Peyer's patch (tissue), 4 donors: ENCODE data around the gene THRAP3. TPM values are rescaled to one million over a fixed set of nuclear protein-coding genes. Genes with fewer than 3 reads are reported as not detected.

ENCODE experiments used
- DNase-seq, 3 donors: peaks; one replicate each; pipeline ENCODE4 v3.0.0-alpha.2; 2017 to 2019
- H3K27ac ChIP-seq, 4 donors: fragments of 200-600 bp; sonication (generic); one replicate each; pipeline ENCODE4 v1.5.1; 2016 to 2019
- H3K27me3 ChIP-seq, 2 donors: fragments of 200-600 bp; sonication (generic); one replicate each; pipeline ENCODE4 v1.5.1; 2019
- H3K36me3 ChIP-seq, 3 donors: fragments of 200-600 bp; sonication (generic); one replicate each; pipeline ENCODE4 v1.5.1; 2016 to 2019
- H3K4me1 ChIP-seq, 4 donors: fragments of 200-600 bp; sonication (generic); one replicate each; pipeline ENCODE4 v1.5.1; 2016 to 2019
- H3K4me3 ChIP-seq, 4 donors: fragments of 200-600 bp; sonication (generic); 1 replicate in 3 of 4; 2 replicates in 1 of 4; pipeline ENCODE4 v1.5.1; 2016 to 2019; ENCODE audit warnings: mild to moderate bottlenecking in 1 of 4
- H3K9me3 ChIP-seq, 4 donors: fragments of 200-600 bp; sonication (generic); one replicate each; pipeline ENCODE4 v1.5.1; 2016 to 2019; ENCODE audit warnings: mild to moderate bottlenecking in 1 of 4
- CTCF ChIP-seq, 6 experiments: fragments of 450-650 bp in 4 of 6; fragments of 200-600 bp in 2 of 6; sonication (generic) in 1 of 6; IDR thresholded peaks; one replicate each; pipeline ENCODE4 v1.5.1; 2017 to 2019; ENCODE audit warnings: antibody characterized with exemption in 6 of 6, mild to moderate bottlenecking in 3 of 6, moderate library complexity in 1 of 6
- POLR2A ChIP-seq, 2 donors: fragments of 450-650 bp; IDR thresholded peaks; one replicate each; pipeline ENCODE4 v1.5.1; 2017; ENCODE audit warnings: antibody characterized with exemption in 2 of 2, mild to moderate bottlenecking in 2 of 2, moderate library complexity in 2 of 2
- total RNA-seq, 4 donors: library from RNA; depleted of rRNA; stranded (reverse); fragments of >200 nt; gene quantifications; one replicate each; pipeline ENCODE4 v1.1.0, GENCODE V29; 2016

The THRAP3 gene
- total RNA-seq, 4 donors from 2014 or later, result 49.5 to 99.0 (median 64.4) TPM

DNA sequence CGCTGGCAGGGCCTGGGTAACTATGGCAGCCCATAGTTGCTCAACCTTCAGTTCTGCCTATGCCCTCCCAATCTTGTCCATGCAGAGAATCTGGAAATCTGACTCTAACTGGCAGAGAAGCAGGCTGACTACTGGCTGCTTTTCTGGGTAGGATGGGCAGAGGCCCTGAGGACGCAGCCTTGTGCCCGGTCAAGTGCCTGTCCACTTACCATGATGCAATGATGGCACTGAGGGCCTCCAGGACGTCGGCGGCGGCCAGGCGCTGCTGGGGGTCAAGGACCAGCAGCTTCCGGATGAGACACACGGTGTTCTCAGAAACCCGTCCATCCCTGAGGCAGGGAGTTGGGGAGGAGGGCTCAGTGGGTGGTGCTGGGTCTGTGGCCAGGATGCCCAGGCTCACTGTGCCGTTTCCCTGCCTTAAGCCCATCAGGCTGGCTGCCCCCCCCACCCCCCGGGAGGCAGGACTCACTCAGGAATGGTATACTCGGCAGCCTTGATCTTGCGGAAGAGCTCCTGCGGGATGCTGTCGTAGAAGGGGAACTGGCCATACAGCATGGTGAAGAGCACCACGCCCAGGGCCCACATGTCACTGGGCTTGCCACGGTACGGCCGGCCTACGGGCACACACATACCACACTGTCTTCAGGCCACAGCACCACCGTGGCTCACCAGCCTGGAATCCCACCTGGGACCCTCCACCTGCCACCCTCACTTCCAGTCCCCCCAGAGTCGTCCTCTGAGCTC is 119.6 kb downstream of the THRAP3 start:
- Histone ChIP-seq H3K27me3 (no peaks in the 10 kb centered on the region), H3K36me3 (peaks cover 0 to 79% (median 0%) of the 10 kb centered on the region in 3 donors), H3K4me1 (peaks cover 0 to 4% (median 0%) of the 10 kb centered on the region in 4 donors), H3K4me3 (no peak overlapping the region), H3K9me3 (no peaks in the 10 kb centered on the region), H3K27ac (no peak overlapping the region)
- TF ChIP-seq POLR2A (IDR thresholded peaks at IDR 0.05) (no peak), CTCF (IDR thresholded peaks at IDR 0.05) (no peak)
- no peak for DNase-seq

- peaks cover 0 to 82% (median 0%) of the 10 kb centered on the region in 3 donors for H3K36me3 ChIP-seq
- DNase-seq, result no peak
- H3K4me3 ChIP-seq, result no peak overlapping the region
- no peaks in the 10 kb centered on the region for H3K9me3 ChIP-seq
- no peaks in the 10 kb centered on the region for H3K27me3 ChIP-seq
- H3K4me1 ChIP-seq, result peaks cover 0 to 4% (median 1%) of the 10 kb centered on the region in 4 donors
- TF ChIP-seq POLR2A (IDR thresholded peaks at IDR 0.05) (no peak), CTCF (IDR thresholded peaks at IDR 0.05) (no peak)
- no peak overlapping the region for H3K27ac ChIP-seq
These were observed 120.1 kb downstream of the THRAP3 start for GRCh38 chr1:36344395-36344680.

DNA sequence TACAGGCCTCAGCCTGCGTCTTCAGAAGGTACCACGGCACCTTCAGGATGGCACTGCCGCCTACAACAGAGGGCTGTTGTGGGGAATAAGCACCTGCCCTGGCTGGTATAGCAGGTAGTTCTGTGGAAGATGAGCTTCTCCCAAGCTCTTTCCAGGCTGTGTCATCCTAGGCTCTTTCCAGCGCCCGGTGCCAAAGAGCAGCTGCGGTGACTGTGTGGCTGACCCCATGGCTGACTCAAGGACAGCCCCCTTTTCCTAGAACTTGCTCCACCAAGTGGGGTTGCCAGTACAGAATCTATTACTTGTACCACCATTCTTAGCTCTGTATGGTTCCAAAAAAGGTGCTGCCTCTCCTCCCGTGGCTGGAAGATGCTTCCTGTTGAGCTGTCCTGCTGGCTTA is 121.1 kb downstream of the THRAP3 start:
- H3K27ac ChIP-seq, result no peak overlapping the region
- H3K4me3 ChIP-seq, result no peak overlapping the region
- H3K4me1 ChIP-seq, result peaks cover 0 to 4% (median 4%) of the 10 kb centered on the region in 4 donors
- no peak for TF ChIP-seq CTCF (IDR thresholded peaks at IDR 0.05)
- no peak for TF ChIP-seq POLR2A (IDR thresholded peaks at IDR 0.05)
- no peak for DNase-seq
- H3K9me3 ChIP-seq, result no peaks in the 10 kb centered on the region
- H3K27me3 ChIP-seq, result no peaks in the 10 kb centered on the region
- peaks cover 0 to 82% (median 0%) of the 10 kb centered on the region in 3 donors for H3K36me3 ChIP-seq

DNA sequence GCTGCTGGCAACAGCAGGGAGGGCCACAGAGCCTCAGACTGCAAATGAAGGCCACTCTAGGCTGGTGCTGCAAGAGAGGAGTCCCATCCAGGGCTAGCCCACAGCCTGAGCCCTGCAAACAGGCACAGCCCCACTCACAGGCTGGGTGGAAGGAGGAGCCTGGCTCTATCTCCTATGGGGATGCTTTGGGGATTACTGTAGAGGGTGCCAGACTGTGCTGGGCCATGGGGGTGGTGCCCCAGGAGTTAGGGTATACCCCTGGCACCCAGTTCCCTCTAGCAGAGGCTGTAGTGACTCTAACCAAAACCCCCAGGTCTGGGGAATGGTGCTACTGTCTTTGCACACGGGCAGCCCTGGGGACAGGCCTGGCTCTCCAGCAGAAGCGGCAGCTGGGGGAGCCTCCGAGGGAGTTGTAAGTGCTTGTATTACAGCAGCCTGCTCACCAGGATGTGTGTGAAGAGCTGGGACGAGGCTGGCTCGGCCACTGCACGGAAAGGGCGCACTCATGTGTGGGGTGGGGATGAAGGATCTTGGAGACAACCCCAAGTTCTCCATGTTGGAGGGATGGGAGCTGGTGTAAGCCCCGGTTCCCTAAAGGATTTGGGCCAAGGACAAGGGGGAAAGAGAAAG is 122.6 kb downstream of the THRAP3 start:
- DNase-seq, result no peak
- no peak overlapping the region for H3K27ac ChIP-seq
- H3K27me3 ChIP-seq, result no peaks in the 10 kb centered on the region
- H3K4me1 ChIP-seq, result peaks cover 0 to 12% (median 4%) of the 10 kb centered on the region in 4 donors
- TF ChIP-seq POLR2A (IDR thresholded peaks at IDR 0.05), result no peak
- no peak for TF ChIP-seq CTCF (IDR thresholded peaks at IDR 0.05)
- peaks cover 0 to 76% (median 0%) of the 10 kb centered on the region in 3 donors for H3K36me3 ChIP-seq
- no peaks in the 10 kb centered on the region for H3K9me3 ChIP-seq
- no peak overlapping the region for H3K4me3 ChIP-seq

DNA sequence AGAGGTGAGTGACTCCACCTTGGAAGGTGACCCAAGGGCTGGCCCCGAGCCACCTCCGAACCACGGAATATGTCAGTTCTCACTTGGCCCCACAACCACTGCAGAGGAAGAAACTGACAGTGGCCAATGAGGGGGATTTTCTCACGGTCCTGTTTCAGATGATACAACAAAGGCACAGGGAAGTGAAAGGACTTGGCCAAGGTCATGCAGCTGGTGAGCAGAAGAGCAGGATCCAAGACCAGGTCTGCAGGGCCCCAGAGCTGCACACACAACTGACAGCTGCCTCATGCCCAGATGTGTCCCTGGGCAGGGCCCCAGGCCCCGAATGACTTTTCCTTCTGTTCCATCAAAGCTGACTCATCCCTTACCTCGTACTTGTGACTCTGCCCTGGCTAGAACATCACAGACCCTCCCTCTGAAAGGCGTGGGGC is 125.0 kb downstream of the THRAP3 start:
- peaks cover 0 to 17% (median 4%) of the 10 kb centered on the region in 4 donors for H3K4me1 ChIP-seq
- no peak for TF ChIP-seq POLR2A (IDR thresholded peaks at IDR 0.05)
- TF ChIP-seq CTCF (IDR thresholded peaks at IDR 0.05), result no peak
- H3K9me3 ChIP-seq, result no peaks in the 10 kb centered on the region
- H3K4me3 ChIP-seq, result no peak overlapping the region
- H3K36me3 ChIP-seq, result peaks cover 0 to 63% (median 0%) of the 10 kb centered on the region in 3 donors
- H3K27me3 ChIP-seq, result no peaks in the 10 kb centered on the region
- H3K27ac ChIP-seq, result peak overlapping the region in 2 of 4 donors; percentile 55
- DNase-seq, result no peak
